HG02938 (cell line): ENCODE data around the gene KRT75.

Experiments
- ATAC-seq: cut with Tn5 transposase; IDR thresholded peaks from one replicate; pipeline ENCODE4 v1.9.1; 2021; ENCODE audit warnings: mild to moderate bottlenecking, moderate library complexity; ENCODE audit not compliant: unreplicated experiment

KRT75 gene

DNA sequence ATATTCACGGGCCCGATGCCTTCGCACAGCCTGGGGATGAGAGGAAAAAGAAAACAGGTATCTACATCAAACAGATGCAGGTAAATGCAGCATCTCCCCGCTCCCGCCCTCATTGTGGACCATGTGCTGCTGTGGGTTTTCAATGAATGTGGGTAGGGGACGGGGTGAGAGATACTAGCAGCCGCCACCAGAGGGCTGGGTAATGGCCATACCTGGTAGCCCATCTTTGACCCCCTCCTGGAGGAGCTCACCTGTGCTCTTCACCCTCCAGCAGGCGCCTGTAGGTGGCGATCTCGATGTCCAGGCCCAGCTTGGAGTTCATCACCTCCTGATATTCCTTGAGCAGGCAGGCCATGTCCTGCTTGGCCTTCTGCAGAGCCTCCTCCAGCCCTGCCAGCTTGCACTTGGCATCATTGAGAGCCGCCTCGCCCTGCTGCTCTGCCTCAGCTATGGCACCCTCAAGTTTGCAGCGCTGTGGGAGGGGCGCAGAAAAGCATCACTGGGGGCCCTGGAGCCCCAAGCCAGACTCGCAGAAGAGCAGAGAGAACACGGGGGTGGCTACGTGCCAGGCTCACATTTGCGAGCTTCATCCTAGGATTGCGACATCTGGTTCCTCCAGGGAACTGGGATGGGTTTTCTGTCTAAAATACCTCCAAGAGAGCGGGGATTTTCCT, 38.3 kb downstream of the KRT75 start:
- ATAC-seq = no peak

DNA sequence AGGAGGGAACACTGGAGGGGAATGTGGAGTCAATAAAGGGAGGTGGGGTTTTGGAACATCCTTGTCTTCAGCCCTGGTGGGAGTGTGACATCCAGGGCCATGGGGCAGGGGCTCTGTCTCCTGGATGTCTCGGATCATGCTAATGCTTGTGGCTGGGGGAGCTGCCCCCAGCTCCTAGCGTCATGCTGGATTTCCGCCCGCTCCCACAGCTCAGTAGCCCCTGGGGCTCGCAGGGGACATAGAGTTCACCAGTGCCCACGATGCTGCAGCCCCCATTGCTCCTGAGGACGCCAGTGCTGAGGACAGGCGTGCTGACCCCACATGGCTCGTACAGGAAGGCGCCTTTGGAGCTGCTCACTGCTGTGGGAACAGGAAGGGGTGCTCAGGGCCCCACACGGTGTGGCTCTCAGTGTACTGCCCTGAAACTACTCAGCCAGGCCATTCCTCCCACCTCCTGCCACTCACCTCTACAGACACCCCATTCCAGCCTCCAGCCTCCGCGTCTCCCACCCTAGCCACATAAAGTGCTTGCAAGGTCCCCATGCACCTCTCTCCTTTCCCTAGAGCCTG, 39.2 kb downstream of the KRT75 start:
- no peak for ATAC-seq

DNA sequence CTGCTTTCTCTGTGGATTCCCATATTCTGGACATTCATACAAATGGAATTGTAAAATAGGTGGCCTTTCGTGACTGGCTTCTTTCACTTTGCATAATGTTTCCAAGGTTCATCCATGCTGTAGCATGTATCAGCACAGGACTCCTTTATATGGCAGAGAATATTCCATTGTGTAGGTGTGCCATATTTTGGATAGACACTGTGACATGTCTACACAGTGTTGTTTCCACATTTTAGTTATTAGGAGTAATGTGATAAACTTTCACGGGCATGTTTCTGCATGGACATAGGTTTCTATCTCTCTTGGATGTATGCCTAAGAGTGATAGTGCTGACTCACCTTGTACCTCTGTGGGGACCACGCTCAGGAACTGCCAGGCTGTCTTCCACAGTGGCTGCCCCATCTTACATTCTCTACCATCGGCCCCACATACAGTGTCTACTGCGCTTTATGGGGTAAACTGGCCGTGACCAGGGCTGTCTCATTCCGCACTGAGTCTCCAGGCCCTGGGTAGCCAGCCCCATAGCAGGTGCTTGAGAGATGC, 41.6 kb downstream of the KRT75 start:
- no peak for ATAC-seq

DNA sequence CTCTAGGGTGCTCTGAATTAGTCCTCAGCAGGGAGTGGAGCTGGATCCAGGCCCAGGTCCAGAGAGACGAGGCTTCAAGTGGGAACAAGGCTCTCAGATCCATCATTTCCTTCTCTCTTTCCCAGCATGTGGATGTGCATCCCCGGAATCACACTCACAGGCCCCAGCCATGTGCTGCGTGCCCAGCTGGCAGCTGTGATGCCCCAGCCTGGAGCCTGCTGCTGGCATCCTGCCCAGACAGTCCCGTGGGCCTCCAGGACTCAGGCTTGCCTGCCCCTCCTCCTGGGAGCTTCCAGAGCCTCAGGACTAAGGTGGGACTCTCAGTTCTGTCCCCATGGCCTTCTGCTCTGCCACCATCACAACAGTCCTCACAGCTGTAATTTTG, 42.6 kb downstream of the KRT75 start:
- ATAC-seq = no peak

DNA sequence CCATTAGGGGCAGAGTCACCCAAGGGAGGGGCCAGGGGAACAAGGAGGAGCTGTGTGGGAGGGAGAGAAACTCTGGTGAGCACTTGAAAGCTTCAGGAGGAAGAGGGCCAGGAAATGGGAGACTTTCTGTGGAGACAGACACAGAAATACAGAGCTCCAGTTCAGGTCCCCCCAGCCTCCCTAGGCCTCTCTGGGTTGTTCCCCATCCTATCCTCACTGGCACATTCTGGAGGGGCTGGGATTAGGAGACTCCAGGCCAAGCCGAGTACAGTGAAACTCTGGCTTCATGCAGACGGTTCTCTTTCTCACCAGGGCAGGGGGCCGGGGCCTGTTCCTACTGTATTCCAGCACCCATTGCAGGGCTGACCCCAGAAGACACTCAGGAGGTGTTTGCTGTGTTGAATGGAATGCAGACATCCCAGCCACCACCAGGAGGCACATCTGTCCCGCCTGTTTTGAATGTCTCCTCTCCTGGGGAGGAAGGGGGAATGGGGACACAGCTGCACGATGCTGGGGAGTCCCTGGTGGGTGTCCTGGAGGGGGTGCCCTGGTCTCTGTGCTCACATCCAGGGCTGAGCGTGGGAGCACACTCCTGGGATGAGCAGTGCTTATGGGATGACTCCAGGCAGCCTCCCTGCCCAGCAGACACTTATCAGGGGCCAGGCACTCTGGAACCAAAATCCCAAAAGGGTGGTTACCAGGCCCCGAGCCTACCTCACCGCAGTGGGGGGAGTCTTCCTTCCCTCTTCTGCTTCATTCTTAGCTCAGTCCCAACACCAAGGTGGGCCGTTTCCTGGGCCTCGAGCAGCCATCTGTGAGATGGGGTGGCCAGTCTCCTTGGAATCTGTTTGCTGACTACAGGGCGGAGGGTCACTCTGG, 43.2 kb downstream of the KRT75 start:
- ATAC-seq = no peak

DNA sequence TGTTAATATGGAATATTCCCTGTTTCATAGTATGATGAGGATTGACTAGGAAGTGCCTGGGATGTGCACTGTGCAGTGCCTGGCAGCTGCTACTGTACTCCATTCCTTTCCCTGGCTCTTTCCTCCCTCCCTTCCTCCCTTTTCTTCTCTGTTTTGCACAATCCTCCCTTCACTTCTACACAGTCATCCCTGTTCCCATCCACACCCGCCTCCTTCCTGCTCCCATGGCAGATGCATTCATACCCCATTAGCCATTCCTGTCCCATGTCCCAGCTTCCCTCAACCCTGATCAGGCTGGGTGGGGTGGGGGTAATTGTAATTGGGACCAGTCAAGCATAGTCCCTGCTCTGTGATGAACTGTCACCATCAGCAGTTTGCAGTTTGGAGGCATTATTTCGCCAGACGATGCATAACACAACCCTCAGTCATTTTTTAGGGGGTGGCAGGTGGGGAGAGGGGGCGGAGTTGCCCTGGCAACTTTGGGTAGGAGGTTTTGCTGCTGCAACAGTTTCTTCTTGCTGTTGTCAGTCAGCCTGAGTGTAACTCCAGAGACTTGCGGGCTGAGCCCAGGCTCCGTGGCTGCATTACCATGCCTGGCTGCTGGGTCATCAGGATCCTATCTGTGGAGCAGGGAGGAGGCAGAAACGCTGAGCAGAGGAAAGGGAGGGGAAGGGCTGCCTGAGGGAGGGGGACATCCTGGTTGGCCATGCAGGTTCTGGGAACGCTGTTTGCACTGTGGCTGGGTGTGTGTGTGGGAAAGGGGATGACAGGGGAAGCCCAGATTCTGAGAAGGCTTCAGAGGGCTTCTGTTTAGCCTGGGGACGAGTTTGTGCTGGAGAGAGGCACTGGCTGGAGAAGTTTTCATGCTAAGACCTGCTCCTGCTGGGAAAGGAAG, 44.6 kb downstream of the KRT75 start:
- ATAC-seq = no peak

DNA sequence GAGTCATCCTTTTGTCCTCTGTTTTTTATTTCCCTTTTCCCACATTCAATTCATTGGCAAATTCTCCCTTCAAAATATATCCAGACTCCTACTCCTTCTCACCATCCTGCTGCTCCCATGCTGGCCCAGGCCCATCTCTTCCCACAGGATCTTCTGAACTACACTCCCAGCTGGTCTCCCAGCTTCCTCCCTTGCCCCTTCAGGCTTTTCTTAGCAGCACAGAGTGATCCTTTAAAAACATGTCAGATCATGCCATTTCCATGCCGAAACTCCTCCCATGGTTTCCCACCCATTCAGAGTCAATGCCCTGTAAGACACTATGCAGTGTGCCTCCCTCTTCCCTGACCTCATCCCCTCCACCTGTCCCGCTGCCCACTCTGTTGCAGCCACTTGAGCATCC, 46.3 kb downstream of the KRT75 start:
- no peak for ATAC-seq

DNA sequence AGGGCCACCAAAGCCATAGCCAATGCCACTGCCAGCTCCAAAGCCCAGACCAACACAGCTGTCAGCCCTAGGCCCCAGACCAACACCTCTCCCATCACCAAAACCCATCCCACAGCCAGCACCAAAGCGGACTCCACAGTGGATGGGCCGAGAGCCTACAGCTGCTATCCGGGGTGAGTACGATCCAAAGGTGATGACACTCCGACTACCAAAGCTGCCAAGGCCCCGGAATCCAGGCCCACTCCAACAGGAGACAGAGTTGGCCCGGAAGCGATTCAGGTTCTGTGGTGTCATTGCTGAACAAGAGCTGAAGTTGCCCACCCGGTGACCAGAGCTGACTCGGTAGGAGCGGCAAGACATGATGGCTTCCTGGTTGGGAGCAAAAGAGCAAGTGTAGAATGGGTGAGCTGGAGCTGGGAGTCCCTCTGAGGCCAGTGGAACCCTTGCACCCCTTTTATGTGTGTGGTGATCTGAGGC, 48.9 kb downstream of the KRT75 start, which contains the start of gene KRT84:
KRT84 (minus strand) TSS at position 427 of the 477 bp plus-strand sequence; CDS start at position 360, 67 bp downstream.
- ATAC-seq = no peak

DNA sequence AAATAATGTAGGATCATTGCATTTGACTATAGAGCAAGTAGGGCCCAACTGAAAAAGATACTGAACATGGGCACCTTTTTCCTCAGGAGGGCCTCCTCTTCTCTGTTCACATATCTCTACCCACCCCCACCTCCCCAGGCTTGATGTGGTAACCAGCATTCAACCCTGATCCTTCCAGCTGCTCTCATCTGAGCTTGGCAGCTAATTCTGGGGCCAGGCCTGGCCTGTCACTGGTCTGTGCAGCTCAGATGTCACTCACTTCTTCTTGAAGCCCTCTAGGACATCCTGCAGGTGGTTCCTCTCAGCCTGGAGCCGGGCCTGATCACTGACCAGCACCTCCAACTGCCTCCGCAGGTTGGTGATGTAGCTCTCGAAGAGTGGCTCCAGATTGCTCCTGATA, 50.8 kb downstream of the KRT75 start:
- no peak for ATAC-seq

DNA sequence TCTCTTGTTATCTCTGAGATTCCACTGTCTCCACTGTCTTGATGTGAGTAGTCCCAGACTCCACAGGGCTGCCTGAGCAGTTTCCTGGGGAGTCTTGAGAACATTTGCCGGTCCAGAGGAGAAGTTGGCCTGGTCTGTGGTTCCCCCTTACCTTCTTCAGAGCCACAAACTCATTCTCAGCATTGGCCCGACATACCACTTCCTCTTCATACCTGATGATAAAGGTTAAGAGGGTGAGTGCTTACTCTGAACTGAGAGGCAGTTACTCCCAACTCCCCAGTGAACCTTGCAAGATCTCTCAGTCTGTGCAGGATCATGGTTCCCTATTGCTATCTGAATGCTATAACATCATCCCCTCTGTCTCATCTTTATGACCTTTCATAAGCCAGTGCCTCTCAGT, 51.3 kb downstream of the KRT75 start:
- ATAC-seq = no peak

DNA sequence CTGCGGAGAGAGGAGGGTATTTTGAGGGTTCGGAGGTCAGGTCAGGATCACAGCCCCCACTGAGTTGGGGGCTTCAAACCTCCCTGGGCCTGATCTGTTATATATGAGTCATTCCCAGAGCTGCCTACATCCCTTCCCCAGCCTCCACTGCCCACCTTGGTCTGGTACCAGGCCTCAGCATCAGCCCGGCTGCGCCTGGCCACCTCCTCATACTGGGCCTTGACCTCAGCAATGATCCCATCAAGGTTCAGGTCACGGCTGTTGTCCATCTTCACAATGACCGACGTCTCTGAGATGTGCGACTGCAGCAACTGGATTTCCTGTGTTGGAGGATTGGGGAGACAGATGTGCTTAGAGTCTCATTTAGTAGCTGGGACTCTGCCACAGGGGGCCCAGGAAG, 53.0 kb downstream of the KRT75 start:
- ATAC-seq = no peak

DNA sequence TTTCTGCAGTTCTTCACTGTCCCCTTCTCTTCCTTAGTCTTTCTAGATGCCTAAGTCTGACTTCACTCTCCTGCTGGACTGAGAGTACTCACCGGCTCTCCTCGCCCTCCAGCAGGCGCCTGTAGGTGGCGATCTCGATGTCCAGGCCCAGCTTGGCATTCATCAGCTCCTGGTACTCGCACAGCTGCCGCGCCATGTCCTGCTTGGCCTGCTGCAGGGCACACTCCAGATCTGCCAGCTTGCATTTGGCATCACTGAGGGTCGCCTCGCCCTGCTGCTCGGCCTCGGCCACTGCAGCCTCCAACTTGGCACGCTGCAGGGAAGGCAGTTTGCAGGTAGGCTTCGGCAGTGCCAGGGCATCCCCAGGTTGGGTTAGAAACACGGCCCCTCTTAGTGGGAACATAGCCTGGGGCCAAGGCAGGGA, 53.9 kb downstream of the KRT75 start:
- no peak for ATAC-seq

DNA sequence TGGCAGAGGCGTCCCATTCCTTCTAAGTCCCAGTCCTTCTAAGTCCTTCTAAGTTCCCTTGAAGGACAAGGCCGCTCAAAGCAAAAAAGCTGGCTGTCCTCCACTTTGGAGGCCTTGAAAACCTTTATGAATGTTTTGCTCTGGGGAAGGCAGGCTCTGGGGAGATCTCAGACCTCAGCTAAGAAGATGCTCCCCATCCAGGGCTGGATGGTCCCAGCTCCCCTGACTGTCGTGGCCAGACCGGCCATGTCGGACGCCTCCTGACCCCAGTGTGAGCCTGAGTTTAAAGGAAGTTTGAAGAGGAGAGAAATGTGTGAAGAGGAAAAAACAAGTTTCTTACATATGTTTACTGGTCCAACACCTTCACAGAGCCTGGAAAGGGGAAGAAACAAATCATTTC, 54.6 kb downstream of the KRT75 start:
- ATAC-seq = no peak

DNA sequence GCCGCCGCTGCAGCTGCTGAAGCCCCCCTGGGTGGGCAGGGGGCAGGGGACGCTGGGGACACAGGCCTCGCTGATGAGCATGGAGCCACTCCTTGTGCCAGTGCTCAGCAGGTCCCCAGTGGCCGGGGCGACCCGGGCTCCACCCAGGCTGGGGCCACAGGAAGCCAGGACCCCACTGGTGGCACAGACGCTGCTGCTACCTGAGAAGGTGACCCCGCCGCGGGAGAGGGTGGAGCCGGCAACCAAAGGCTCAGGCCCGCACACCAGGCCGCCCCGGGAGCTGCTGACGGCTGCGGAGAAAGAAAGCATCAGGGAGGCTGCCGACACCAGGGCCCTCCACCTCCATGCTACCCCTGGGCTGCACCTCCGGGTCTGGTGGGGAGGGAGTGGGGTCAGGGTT, 56.1 kb downstream of the KRT75 start:
- no peak for ATAC-seq

DNA sequence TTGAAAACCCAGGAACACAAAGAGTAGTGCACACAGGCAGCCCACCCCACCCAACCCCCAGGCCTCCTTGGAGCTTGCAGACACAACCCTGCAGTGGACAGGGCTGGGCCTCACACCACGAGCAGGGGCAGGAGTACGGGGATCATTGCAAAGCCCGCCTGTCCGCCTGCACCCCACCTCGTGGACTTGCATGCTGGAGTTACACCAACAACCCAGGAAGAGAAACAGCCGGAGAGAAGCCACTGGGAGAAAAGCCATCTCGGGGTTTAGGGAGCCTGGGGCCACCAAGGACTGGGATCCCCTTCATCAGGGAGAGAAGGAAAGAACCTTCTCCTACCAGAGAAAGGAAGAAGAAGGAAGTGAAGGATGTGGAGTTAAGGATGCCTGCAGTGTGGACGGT, 56.9 kb downstream of the KRT75 start:
- no peak for ATAC-seq
